Uterus (tissue), 4 donors: ENCODE results near the gene GPR21. TPM values are rescaled to one million over a fixed set of nuclear protein-coding genes. Genes with fewer than 3 reads are reported as not detected.

ENCODE experiments used
- DNase-seq, 2 donors: peaks; one replicate each; pipeline ENCODE4 v3.0.0-alpha.2; 2019 to 2020
- H3K27ac ChIP-seq, 2 donors: fragments of 200-600 bp; sonication (generic); 1 replicate in 1 of 2; 2 replicates in 1 of 2; pipeline ENCODE4 v1.5.1; 2016 to 2018
- H3K27me3 ChIP-seq, 2 donors: fragments of 200-600 bp; sonication (generic); one replicate each; pipeline ENCODE4 v1.5.1; 2018 to 2019; ENCODE audit warnings: control low read depth in 1 of 2
- H3K36me3 ChIP-seq, 2 donors: fragments of 200-600 bp; sonication (generic); one replicate each; pipeline ENCODE4 v1.5.1; 2019; ENCODE audit warnings: control low read depth in 1 of 2
- H3K4me1 ChIP-seq, 2 donors: fragments of 200-600 bp; sonication (generic); one replicate each; pipeline ENCODE4 v1.5.1; 2018 to 2019; ENCODE audit warnings: control low read depth in 1 of 2
- H3K4me3 ChIP-seq, 2 donors: fragments of 200-600 bp; sonication (generic); 1 replicate in 1 of 2; 2 replicates in 1 of 2; pipeline ENCODE4 v1.5.1; 2018 to 2019; ENCODE audit warnings: mild to moderate bottlenecking in 1 of 2
- H3K9me3 ChIP-seq, 2 donors: fragments of 200-600 bp; sonication (generic); one replicate each; pipeline ENCODE4 v1.5.1; 2019; ENCODE audit warnings: control low read depth in 1 of 2
- POLR2A ChIP-seq, 2 donors: fragments of 450-650 bp; IDR thresholded peaks; one replicate each; pipeline ENCODE4 v1.6.1; 2016; ENCODE audit warnings: antibody characterized with exemption in 2 of 2, mild to moderate bottlenecking in 1 of 2, moderate library complexity in 1 of 2
- intact Hi-C: fragments of 100-400 bp; cut with DNase I; formaldehyde crosslinking; loops from one replicate; pipeline ENCODE4 v1.15.1; 2023; ENCODE audit warnings: low total_unique reads
- small RNA-seq: library from RNA; depleted of rRNA; stranded (forward); fragments of <200 nt; gene quantifications from one replicate; pipeline ENCODE3, GENCODE V24; 2016
- total RNA-seq, 4 donors: library from RNA; depleted of rRNA in 3 of 4; stranded (reverse); fragments of >200 nt in 3 of 4; gene quantifications; one replicate each; pipeline versions ENCODE4 v1.1.0 to v1.2.4, GENCODE V29; 2014 to 2023
- TF ChIP-seq, protein P1 (sequence below), 4 experiments: fragments of 200-600 bp in 2 of 4; fragments of 450-650 bp in 2 of 4; sonication (generic) in 2 of 4; IDR thresholded peaks; one replicate each; pipeline ENCODE4 v1.5.1; 2016 to 2019; ENCODE audit warnings: antibody characterized with exemption in 4 of 4, mild to moderate bottlenecking in 2 of 4, moderate library complexity in 1 of 4
- donor health status: DM: yes; HTN: yes; CAD: no.

The GPR21 gene
- total RNA-seq, 4 donors from 2014 or later, result 1.5 to 7.2 (median 4.3) TPM; not detected in 1

DNA sequence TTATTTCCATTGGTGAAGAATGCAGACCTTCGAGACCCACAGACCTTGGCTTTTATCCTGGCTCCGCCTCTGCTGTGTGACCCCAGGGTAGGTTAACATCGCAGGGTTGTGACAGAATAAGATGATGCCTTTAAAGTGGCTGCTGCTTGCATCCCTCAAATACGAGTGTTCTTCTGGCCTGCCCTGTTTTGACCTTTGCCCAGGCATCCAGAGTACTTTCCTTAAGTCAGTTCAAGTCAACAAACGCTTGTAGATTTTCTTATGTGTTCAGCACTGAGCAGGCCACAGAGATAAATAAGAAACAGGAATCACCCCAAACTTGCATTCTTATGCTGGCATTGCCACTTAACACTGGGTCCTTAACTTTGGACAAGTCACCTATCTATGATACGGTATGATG is 50.2 kb downstream of the GPR21 start:
- H3K4me1 ChIP-seq, result no peaks in the 10 kb centered on the region
- H3K4me3 ChIP-seq, result no peak overlapping the region
- no peak for DNase-seq
- no peaks in the 10 kb centered on the region for H3K36me3 ChIP-seq
- H3K27me3 ChIP-seq, result no peaks in the 10 kb centered on the region
- H3K9me3 ChIP-seq, result no peaks in the 10 kb centered on the region
- no peak for TF ChIP-seq POLR2A (IDR thresholded peaks at IDR 0.05)
- TF ChIP-seq, protein P1, sequence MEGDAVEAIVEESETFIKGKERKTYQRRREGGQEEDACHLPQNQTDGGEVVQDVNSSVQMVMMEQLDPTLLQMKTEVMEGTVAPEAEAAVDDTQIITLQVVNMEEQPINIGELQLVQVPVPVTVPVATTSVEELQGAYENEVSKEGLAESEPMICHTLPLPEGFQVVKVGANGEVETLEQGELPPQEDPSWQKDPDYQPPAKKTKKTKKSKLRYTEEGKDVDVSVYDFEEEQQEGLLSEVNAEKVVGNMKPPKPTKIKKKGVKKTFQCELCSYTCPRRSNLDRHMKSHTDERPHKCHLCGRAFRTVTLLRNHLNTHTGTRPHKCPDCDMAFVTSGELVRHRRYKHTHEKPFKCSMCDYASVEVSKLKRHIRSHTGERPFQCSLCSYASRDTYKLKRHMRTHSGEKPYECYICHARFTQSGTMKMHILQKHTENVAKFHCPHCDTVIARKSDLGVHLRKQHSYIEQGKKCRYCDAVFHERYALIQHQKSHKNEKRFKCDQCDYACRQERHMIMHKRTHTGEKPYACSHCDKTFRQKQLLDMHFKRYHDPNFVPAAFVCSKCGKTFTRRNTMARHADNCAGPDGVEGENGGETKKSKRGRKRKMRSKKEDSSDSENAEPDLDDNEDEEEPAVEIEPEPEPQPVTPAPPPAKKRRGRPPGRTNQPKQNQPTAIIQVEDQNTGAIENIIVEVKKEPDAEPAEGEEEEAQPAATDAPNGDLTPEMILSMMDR (IDR thresholded peaks at IDR 0.05), result no peak
- intact Hi-C loops, result no loop called here
- no peak overlapping the region for H3K27ac ChIP-seq

DNA sequence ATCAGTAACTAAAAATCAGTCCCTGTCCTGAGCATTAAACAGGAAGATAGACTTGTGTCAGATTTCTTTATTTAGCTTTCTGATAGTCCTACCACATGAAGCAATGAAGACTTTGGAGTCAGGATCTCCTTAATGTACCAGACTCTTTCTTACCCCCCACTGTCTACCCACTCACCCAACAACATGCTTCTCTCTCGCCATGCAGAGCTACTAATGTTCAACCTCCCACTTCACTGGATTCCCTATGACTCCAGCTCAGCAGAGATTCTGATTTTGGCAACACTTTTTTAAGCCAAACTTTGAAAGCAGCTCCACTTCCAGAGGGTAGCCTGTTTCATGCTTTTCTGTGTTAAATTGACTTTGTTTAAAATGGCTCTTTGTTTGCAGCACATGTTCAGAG is 50.8 kb downstream of the GPR21 start:
- no peak for TF ChIP-seq POLR2A (IDR thresholded peaks at IDR 0.05)
- TF ChIP-seq, protein P1 (IDR thresholded peaks at IDR 0.05), result no peak
- H3K4me1 ChIP-seq, result no peaks in the 10 kb centered on the region
- H3K27ac ChIP-seq, result no peak overlapping the region
- H3K4me3 ChIP-seq, result no peak overlapping the region
- no peak for DNase-seq
- intact Hi-C loops, result no loop called here
- H3K9me3 ChIP-seq, result no peaks in the 10 kb centered on the region
- no peaks in the 10 kb centered on the region for H3K36me3 ChIP-seq
- H3K27me3 ChIP-seq, result no peaks in the 10 kb centered on the region

Small RNA genes lying within 50 kb of the gene (small RNA-seq; reads per million reads assigned to genes)
- gene GPR21, result not detected

Other genes starting within 250 kb of the GPR21 start
- gene OR5C1, start 244.7 kb upstream of the GPR21 start, total RNA-seq, result not detected
- gene OR1K1, start 233.5 kb upstream of the GPR21 start, total RNA-seq, result not detected
- 10 to 100 TPM; 16.9 to 74.0 (median 21.1) TPM for gene PDCL, start 205.1 kb upstream of the GPR21 start, total RNA-seq
- gene RC3H2, start 128.3 kb upstream of the GPR21 start, total RNA-seq, result 10 to 100 TPM; 21.8 to 69.0 (median 52.5) TPM
- 10 to 100 TPM in 3 of 4 donors, 1 to 10 TPM in 1; 3.8 to 39.1 (median 13.3) TPM for gene ZBTB6, start 120.3 kb upstream of the GPR21 start, total RNA-seq
- 10 to 100 TPM in 2 of 4 donors, 1 to 10 TPM in 2; 8.8 to 14.9 (median 12.4) TPM for gene ZBTB26, start 102.2 kb upstream of the GPR21 start, total RNA-seq
- gene RABGAP1, start 92.6 kb upstream of the GPR21 start, total RNA-seq, result 100 to 1,000 TPM in 1 of 4 donors, 10 to 100 TPM in 3; 81.2 to 107 (median 91.0) TPM
- gene STRBP, start 234.9 kb downstream of the GPR21 start, total RNA-seq, result 10 to 100 TPM in 3 of 4 donors, 1 to 10 TPM in 1; 3.3 to 28.2 (median 16.3) TPM